GM21825 (cell line): ENCODE measurements around the gene ABCG8.

ENCODE experiments used
- ATAC-seq: cut with Tn5 transposase; IDR thresholded peaks from one replicate; pipeline ENCODE4 v1.9.1; 2021; ENCODE audit warnings: mild to moderate bottlenecking, moderate library complexity; ENCODE audit not compliant: unreplicated experiment

Gene ABCG8

DNA sequence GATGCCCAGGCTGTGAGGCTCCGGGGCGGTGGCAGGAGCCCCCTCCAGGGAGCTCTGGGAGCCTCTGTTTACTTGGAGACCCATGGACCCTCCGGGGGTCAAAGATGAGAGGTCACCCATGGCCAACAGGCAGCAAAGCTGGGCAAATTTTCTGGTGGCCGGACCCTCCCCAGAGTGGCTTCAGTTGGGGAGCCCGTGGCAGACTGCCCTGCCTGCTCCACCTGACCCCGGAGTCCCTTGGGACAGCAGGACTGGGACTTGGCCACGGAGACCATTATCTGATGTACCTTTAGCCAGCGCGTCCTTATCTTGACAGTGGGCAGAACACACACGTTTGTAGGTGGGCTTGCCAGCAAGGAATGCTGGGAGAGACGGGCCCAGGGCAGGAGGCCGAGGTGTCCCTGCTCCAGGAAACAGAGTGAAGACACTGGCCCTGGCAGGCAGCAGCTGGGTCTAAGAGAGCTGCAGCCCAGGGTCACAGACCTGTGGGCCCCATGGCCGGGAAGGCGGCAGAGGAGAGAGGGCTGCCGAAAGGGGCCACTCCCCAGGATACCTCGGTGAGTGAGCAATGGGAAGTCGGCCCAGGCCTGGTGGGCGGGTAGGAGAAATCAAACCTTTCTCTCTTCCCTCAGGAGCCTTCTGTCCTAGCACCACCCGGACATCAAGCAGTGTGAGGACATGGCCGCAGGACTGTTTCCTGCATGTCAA lies at the start of gene ABCG8, which contains the start of gene ABCG5:
Gene ABCG8 (plus strand): TSS at position 412 of the 708 bp plus-strand sequence. CDS start 83 bp downstream, at position 495.
Gene ABCG5 (minus strand): TSS at position 280 of the 708 bp plus-strand sequence. CDS start 160 bp downstream, at position 120.
- no peak for ATAC-seq

DNA sequence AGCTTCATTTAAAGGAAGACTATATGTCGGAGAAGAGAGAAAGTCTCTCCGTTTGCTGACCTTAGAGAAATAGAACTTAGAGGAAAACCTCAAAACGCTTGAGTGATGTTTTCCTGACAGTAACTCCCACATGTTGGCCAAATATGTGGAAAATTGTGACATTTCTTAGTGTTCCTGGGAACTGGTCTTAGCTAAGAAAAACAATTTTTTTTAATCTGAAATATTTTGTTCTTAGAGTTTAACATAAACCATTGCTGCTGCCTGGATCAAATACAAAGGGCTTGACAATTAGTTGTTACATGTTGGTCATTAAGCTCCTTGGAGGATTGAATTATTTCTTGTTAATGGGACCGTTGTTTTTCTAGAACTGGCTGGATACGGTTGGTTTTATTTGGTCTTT lies 48.6 kb upstream of the ABCG8 start:
- ATAC-seq: no peak

DNA sequence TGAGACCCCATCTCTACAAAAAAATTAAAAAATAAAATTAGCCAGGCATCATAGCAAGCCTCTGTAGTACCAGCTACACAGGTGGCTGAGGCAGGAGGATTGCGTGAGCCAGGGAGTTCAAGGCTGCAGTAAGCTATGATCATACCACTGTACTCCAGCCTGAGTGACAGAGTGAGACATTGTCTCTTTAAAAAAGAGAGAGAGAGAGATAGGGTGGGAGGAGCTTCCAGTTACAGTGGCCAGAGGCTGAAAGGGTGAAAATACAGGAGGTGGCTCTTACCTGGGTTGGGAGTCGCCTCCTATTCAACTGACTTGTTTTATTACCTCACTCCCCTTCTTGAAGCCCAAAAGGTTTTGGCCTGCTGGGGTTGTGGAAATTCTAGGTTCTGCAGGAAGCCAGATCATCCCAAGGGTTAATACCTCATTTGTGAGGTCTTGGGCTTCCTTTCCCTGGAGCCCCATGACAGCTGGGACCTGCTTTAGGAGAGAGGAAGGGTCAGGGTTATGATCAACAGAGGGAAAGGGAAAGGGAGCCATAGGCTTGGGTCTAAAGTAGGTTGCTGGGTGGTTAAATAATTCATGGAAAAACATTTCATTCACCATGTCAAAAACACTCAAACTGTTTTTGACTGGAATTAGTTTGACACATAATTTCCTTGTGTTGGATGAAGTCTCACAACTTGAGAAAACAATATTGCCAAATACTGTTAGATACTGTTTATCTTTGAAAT lies 47.6 kb upstream of the ABCG8 start:
- no peak for ATAC-seq

DNA sequence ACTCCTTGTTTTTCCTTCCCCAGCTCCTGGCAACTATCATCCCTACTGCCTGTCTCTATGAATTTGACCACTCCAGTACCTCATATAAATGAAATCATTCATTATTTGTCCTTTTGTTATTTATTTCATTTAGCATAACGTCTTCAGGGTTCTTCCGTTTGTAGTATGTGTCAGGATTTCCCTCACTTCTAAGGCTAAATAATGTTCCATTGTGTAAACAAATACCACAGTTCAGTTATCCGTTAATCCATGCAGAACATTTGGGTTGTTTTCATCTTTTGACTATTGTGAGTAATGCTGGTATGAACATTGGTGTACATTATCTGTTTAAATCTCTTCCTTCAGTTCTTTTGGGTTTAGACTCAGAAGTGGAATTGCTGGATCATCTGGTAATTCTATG lies 46.1 kb upstream of the ABCG8 start:
- ATAC-seq: peak; percentile 66

DNA sequence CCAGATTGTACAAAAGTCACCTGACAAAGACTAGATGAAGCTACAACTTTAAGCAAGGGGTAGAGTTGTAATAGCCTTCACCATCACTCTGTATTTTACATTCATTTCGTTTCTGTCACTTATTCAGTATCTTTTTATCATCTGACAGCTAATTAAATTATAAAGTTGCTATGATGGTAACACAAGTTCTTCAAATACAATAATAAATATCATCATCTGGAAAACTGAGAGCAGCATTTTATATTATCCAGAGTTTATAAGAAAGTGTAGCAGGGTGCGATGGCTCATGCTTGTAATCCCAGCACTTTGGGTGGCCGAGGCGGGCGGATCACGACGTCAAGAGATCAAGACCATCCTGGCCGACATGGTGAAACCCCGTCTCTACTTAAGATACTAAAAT lies 43.8 kb upstream of the ABCG8 start:
- no peak for ATAC-seq

DNA sequence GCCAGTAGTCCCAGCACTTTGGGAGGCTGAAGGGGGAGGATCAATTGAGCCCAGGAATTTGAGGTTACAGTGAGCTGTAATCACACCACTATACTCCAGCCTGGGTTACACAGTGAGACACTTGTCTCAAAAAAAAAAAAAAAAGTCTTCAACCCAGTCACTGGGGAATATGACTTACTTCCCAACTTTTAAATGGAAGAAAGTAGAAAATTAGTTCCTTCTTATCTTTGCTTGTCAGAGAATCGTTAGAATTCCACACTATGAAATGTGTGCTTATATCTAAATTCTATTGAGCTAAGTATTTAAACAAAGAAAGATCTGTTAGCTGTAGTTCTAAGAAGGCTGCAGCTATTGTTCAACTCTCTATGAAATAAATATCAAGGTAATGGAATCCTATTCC lies 42.6 kb upstream of the ABCG8 start:
- no peak for ATAC-seq

DNA sequence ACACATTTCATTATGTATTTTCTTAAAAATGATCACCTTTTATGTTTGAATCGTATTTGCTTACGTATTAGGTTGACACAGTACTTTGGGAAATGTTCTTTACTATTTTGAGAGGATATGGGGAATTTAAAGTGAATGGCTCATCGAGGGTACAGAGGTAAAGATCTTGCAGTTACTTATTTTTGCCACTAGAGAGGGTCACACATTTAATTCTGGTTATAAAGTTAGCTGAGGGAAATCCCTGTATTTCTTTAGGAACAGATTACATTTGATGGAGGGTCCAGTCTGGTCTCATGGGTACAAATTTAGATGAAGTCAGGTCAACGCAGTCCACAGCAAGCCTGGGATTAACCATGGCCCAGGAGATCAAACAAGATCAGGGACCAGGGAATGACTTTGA lies 40.5 kb upstream of the ABCG8 start:
- ATAC-seq: no peak

DNA sequence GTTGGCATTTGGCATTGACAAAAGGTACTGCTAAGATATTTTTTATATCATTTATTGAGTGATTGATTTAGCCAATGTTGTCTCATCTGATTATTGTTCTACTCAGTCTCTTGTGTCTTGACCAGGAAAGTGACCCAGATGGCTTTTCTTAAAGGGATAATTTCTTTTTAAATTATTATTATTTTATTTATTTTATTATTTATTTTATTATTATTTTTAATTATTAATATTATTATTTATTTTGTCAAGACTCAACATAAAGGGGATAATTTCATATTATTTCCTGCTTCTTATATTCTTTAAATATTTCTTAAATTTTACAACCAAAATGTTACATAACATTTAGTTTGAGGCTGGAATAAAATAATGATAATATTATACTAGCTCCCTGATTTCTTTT lies 37.9 kb upstream of the ABCG8 start:
- ATAC-seq: no peak

DNA sequence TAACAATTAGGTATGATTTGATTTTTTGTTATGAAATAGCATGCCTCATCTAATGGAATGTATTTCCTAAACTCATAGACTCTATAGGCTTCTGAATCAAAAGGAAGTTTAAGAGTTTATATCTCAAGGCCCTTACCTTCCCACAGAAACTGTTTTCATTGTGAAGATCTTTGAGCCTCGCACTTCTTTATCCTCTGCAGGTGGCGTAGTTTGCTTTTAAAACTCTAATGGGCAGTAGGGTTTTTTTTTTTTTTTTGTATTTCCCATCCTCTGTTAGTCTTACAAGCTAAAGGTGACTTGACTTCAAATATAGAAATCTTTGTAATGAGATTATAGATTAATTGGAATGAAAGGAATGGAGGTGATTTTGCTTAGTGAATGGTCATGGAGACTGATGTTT lies 36.6 kb upstream of the ABCG8 start:
- no peak for ATAC-seq

DNA sequence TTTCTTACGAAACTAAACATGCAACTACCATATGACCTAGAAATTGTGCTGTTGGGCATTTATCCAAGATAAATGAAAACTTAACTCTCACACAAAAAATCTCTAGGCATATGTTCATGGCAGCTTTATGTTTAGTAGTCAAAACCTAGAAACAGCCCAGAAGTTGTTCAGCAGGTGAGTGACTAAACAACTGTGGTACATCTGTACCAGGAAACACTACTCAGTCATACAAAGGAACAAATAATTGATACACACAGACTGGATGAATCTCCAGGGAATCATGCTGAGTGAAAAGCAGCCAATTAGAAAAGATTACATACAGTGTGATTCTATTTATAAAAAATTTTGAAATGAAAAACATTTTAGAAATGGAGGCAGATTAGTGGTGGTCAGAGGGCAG lies 35.7 kb upstream of the ABCG8 start:
- no peak for ATAC-seq

DNA sequence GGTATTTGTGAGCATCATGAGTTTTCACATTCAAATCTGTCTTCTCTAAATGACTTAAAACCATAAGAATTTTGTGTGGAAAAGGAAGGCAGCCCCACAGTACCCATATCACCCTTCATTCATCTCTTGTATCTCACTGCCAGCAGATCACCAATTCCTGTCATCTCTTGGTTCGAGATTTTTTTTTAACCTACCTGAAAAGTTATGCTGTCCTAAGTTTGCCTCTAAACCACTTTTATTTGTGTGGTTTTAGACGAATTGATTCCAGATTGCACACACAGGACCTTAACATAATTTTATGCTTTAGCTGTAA lies 32.1 kb upstream of the ABCG8 start:
- no peak for ATAC-seq

DNA sequence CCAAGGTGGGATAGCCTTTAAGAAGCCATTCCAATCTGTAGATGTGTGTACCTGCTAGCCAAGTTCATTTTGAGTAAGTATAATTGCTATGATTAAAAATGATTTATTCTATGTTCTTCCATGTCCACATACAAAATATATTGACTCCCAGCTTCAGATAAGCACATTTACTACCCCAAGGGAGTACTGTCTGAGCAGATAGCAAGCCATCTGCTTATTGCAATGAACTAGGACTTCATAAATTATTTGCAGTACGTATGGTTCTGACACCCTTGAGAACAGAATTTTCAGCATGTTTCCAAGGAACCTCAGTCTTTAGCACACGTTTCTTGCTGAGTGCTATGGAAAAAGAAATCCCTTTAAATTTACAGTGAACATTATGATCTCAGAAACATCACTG lies 28.3 kb upstream of the ABCG8 start:
- no peak for ATAC-seq

DNA sequence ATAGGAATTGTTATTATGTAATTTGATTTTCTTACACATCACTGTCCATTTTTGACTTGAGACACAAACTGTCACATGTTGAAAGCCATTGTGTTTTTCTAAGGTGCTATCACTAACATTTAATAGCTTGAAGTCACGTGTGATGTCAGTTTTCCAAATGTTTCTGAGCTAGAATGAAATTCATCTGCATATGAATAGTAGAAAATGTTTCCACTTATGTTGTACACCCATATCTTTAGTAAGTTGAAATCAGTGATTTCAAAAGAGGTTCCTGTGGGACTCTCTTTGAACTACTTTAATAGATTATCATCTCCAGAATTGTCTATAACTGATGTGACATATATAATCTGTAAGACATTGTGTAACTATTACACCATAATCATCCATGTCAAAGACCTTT lies 27.9 kb upstream of the ABCG8 start:
- ATAC-seq: no peak

DNA sequence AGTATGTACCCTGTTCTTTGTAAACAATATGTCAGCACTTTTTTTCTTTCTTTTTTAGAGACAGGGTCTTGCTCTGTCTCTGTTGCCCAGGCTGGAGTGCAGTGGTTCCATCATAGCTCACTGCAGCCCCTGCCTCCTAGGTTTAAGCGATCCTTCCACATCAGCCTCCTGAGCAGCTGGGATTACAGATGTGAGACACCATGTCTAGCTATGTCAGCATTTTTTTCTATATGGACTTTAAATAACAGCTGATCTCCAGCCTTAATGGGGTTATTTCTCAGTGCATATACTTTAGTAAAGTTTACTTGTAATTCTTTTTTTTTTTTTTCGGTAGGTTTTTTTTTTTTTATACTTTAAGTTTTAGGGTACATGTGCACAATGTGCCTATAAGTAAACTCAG lies 26.8 kb upstream of the ABCG8 start:
- no peak for ATAC-seq

DNA sequence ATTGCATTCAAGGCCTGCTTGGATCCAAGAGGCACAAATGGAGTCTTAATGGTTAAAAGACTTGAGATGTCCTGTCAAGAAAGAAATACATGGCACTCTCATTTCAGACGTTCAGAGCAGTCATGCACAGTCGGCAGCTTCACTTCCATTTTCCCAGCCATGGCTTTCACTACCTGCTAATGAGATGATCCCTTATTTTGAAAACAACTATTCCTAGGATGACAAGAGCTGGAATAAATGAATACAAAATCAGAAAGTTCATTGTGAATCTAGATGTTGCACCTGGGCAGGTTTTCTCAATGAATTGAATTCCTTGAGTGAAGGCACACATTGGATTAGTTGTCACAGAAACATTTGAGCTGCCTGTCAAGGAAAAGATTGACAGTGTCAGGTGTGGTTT lies 25.8 kb upstream of the ABCG8 start:
- ATAC-seq: no peak

DNA sequence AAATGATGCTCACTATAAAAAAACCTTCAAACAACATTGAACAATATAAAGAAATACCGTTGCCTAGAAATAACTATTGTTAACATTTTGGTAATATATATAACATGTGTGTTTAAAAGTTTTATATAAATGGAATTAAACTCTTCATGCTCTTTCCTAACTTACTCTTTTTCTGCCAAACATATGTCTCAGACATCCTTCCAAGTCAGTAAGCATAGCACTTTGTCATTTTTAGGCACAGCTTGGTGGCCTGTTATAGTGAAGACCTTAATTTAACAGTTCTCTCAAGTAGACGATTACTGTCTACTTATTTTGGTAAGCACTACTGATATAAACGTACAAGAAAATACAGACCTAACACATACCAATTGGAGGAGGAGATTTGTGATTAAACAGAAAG lies 24.1 kb upstream of the ABCG8 start:
- ATAC-seq: no peak

DNA sequence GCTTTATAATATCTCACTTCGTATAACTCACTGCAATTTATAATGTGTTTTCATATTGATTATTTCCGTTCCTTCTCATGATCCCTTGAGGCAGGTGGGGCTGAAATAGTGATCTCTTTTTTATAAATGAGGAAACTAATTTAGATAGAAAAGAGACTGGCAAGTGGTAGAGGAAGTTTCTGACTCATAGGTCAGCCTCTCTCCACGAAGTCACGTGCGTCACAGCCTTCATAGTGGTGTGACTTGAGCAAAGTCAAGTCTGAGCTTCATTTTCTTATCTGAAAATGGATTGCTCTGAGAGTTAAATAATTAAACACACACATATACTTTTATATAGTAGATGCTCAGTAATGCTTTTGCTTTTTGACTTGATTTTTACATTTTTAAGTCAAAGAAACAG lies 20.0 kb upstream of the ABCG8 start:
- ATAC-seq: no peak

DNA sequence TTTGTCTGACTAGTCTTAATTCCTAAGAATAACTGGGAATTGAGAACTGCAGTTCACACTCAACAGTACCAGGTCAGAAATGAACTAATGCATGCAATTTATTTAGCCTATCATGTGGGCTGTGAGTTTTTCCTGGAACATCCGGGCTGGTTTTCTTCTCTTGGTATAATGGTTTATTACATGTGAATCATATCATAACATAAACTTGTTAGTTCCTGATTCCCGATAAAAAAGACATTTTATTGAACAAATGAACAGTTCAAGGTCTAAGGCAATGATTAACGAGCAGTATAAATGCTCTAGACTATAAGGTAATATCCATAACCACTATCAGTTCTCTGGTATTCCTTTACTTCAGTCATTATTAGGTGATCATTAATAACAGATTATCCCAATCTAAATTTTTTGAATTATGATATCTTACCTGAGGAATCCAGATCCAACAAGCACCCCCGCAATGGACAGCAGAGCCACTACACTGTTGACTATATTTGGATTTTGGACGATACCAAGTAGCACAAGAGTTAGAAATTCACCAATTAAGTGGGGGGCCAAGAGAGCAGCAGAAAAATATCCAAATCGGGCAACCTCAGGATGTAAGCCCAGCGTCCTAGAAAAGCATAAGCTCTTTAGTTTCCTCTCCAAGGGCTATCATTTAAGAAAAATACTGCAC lies 19.1 kb upstream of the ABCG8 start:
- ATAC-seq: no peak

DNA sequence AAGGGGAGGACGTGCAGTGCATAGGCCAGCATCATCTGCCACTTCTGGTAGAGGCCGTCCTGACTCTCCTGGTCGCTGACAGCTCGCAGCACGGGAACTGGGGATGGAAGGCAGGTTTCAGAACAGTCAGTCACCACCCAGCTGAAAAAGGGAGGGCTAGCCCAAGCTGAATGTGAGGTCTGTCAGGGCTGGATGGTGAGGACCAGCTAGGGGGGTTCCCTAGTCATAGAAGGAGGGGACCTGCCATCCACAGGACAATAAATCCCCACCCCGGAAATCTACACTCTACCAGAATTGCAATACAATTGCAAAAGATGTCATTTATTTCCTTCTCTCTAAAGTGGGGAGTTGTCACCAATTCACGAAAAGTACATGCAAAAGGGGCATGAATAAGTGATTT lies 15.9 kb upstream of the ABCG8 start:
- ATAC-seq: no peak

DNA sequence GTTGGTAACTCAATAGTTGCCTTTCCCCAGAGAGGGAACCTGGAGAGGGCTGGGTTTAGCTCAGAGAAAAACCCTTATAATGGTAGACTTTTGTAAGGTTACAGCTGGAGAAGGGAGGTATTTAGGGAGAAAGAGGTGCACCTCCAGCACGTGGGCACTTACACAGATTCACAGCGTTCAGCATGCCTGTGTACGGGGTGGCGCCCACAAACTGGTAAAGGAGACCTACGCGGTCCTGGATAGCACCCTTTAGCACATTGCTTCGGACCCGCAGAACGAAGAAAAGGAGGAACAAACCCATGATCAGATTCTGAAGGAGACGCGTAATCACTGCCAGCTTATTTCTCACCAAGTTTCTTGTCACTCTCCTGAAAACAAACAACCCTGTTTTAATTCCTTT lies 15.0 kb upstream of the ABCG8 start:
- no peak for ATAC-seq

DNA sequence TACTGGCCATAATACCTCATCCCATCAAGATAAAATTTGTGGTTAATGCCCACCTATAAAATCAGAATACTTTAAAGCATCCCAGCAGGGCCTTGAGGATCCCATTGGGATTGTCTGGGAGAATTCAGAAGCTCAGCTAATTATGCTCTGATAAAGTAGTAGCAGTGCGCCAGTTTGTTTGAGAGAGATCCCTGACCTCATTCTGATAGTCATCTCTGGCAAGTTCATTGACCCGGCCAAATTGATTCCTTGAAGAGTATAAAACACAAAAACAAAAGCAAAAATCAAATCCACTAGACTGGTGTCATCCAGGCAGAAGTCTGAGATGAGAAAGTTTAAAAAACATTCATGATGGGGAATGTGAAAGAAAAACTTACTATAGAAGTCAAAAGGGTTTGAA lies 14.3 kb upstream of the ABCG8 start:
- no peak for ATAC-seq

DNA sequence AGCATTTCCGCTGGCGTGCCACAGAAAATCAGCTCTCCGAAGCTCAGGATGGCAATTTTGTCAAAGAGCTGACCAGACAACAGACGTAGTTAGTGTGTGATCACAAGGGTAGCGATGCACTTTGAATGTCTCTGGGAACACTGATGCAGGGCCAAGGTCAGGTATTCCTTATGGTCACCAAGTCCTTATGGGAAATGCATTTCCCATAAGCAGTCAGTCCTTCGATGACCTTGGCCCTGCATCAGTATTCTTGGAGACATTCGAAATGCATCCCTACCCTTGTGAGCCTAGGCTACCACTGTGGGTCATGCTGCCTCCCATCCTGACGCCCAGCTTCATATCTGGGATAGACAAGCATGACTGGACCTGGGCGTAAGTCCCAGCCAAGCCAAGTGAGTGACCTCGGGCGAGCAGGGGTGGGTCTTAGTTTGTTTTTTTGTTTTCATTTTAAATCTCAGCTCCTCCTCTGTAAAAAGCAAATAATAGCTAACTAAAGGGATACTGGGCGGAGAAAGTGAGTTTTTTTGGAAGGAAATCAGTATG lies 13.7 kb upstream of the ABCG8 start:
- ATAC-seq: no peak
